HG02885 (cell line): ENCODE measurements around the gene LRP2.
"Not testable (repeated sequence)": the region's sequence is repeated elsewhere in the genome, so short reads cannot be mapped to it uniquely, and the experiment has no call there.

Experiments used
- ATAC-seq: cut with Tn5 transposase; IDR thresholded peaks from one replicate; pipeline ENCODE4 v1.9.1; 2021; ENCODE audit warnings: mild to moderate bottlenecking; ENCODE audit not compliant: unreplicated experiment, poor library complexity

LRP2 gene

DNA sequence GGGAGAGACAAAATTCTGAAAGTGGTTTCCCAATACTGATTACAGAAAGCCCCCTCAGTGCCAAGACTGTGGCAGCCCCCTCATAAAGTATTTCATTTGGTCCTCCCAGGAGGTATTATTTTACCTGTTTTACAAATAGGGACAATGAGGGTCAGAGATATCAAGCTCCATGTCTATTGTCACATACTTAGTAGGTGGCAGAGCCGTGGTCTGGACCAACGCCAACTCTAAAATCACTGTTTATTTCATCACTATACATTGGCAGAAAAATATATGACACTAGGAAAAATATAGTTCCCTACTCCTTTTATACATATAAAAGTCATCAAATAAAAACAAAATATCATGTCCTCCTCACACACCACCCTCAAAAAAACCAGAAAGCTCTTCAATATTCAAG lies 224.4 kb downstream of the LRP2 start:
- no peak for ATAC-seq

DNA sequence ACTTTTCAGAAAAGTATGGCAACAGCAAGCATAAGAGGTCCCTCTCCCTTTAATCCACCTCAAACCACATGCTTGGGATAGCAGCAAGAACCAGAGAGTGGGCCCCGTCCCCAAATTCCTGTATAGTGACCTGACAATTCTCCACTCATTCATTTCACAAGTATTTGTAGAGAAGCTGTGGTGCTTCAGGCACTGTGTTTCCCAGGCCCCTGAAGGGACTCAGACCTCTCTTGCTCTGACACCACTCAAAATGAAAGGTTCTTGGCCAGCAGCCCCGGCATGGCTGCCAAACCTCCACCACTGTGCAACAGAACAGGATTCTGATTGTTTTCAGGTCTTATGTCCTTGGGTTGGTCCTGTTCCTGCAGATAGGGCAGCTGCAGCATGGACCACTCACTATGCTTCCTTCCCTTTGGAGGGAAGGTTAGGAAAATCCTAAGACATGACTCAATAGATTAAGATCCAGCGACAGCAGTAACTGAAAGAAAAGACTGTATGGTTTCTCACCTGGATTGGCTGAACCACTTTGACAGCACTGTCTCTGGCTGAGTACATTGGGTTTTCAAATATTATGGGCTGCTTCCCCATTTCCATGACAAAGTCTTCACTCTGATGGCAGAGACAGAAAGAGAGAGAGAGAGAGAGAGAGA lies 225.3 kb downstream of the LRP2 start:
- ATAC-seq, result no peak

DNA sequence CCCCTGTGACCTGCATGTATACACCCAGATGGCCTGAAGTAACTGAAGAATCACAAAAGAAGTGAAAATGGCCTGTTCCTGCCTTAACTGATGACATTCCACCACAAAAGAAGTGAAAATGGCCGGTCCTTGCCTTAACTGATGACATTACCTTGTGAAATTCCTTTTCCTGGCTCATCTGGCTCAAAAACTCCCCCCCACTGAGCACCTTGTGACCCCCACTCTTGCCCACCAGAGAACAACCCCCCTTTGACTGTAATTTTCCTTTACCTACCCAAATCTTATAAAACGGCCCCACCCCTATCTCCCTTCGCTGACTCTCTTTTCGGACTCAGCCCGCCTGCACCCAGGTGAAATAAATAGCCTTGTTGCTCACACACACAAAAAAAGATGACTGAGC lies 225.9 kb downstream of the LRP2 start:
- not testable (repeated sequence) for ATAC-seq

DNA sequence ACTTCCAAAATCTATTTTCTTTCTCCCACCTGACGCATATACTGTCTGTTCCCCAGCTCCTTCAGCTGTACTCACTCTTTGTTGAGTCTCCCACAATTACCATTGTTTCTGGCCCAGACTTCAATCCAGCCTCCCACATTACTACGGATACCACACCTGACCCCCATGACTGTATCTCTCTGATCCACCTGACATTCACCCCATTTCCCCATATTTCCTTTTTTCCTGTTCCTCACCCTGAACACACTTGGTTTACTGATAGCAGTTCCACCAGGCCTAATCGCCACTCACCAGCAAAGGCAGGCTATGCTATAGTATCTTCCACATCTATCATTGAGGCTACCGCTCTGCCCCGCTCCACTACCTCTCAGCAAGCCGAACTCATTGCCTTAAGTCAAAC lies 228.1 kb downstream of the LRP2 start:
- ATAC-seq, result not testable (repeated sequence)

DNA sequence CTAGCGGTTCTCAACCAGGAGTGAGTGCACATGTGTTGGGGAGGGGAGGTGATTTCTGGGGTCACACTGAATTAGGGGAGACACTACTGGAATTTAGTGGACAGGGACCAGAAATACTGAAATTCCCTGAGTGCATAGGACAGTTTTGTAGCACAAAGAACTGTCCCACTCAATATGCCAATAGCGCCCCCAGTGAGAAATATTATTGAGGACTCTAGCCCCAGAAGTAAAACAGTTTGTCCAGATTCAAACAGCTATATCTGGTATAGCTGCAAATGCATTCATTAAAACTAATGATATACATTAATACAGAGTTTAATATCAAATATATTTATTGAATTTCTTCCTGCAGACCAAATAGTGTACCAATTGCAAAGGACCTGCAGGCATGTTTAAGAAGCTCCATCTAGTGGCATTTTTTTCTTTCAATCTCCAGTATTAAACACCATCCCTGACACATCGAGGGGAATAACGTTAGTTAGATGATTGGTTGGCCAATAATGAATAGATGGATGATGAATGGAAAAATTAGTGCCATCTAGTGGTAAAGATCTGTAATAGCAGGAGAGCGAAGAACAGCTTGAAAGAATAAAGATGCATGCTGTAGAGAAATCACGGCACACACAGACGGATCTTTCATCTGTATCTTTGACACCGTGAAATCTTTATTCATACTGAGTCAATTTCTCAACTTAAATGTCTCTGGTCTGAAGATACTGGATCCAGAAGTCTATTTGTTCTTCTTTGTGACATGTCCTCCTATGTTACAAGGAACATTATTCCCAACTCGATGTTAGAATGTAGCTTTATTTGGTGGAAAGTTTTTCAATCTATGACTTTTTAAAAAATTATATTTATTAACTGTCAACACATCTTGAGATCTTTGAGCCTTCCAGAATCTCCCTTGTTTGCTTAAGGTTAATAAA lies 230.5 kb downstream of the LRP2 start:
- peak; percentile 78 for ATAC-seq

DNA sequence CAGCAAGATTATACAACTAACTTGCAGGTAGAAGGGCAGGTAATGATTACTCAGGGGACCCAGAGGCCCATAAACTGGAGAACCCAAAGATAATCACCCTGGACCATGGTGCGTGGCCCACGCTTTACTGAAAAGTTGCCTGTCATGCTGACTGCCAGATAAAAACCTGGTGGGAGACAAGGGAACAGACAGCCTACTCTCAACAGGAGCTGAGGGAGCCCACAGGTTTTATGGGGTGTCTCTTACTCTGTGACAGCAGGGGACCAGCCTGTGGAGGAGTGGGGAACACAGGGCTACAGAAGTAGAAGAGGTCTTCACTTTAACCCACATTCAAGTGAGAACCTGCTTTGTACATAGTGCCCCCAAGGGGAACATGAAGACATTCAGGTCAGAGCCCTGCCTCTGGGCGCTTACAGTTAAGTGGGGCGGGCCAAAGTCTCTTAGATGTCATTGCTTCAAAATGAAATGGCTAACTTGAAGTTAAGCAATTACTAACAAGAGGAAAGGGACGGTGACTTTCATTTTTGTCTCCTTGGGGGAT lies 232.6 kb downstream of the LRP2 start:
- no peak for ATAC-seq

DNA sequence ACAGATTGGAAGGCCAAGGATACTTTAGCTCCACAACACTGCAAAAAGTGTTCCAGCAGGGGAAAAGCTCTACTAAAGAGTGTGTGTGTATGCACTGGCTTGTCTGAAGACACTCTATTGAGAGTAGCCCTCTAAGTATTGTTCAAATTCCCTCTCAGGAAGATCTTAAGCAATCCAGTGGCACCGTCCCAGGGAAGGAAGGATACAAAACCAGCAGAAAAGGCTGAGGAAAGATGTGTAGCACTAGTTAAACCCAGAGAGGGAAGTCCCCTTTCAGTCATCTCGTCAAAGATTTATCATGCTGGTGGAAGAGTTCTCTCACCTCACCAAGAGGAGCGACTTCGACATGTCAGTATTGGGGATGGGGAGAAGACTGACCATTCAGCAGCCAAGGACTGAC lies 242.5 kb downstream of the LRP2 start:
- no peak for ATAC-seq

DNA sequence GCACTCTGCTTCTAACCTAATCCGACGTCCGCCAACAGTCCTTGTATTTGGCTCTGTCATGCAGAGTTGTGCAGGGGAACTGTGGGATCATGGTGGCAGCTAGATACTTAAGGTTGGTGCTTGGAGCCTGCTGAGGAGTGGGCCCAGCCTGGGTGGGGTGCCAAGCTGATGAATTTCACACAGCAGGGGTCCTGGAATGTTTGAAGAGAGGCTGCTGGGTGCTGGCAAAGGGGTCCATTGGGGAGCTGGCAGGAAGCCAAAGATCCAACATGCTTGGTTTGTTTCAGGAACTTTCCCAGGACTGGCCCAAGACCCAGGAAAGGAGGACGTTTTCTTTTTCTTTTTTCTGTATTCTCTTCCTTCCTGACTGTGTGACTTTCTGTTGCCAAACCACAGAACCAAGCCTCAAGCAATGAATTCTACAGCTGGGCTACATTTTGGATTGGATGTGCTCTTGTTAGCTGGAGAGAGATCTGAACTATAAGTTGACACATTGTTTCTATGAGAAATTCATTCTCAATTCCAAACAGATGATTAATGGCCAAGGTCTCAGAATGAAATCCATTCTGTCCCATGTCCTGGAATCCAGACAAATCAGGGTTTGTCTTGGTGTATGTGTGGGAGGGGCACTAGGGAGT lies 243.1 kb downstream of the LRP2 start:
- no peak for ATAC-seq

DNA sequence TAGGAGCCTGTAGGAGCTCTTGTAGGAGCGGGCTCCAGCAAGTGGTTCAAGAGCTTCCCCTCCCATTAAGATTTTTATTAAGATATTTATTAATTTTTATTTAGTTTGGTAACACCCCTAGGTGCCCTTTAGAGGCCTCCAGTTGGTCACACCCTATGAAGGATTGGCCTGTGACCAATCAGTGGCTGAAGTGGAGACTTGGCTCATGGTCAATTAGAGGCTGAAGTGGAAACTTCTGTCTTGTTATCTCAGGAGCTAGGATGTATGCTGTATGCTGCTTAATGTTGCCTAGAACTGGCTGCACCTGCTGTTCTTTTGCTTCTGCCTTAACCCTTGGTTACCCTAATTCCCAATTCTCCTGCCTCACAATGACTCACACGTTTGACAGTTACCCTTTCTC lies 244.3 kb downstream of the LRP2 start:
- no peak for ATAC-seq

DNA sequence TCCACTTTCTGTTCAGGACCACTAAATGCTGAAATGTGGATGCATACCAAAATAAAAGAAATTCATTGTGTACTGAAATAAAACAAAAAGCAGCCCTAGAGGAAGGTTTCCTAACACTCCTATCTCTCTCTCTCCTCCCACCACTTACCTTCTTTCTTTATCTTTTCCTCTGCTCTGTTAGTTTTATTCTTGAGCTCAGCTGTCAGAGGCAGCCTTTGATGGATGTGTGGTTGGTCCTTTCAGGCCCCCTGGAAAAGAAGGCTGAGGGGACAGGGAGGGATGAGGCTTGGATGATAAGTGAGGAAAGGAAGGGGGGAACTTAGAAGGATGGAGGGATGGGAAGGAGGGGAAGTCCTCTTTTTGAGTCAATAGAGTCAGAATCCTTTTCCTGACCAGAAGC lies 245.3 kb downstream of the LRP2 start:
- ATAC-seq, result no peak

DNA sequence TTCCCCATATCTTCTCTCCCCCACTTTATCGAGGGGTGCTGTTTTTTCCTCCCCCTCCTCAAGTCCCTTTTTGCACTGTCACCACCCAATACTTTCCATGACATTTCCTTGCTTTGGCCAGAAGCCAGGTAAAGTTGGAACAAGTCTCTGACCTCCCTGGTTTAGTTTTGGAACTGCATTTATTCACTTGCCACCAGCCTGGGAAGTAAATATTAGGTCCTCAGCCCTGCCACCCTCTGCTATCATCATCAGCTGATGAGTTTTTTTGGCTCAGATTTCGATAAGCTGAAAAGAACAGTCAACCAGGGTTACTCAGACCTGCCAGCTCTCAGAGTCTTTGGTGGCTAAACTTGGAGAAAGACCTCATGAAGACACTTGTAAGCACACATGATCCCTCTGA lies 246.0 kb downstream of the LRP2 start:
- ATAC-seq, result no peak

DNA sequence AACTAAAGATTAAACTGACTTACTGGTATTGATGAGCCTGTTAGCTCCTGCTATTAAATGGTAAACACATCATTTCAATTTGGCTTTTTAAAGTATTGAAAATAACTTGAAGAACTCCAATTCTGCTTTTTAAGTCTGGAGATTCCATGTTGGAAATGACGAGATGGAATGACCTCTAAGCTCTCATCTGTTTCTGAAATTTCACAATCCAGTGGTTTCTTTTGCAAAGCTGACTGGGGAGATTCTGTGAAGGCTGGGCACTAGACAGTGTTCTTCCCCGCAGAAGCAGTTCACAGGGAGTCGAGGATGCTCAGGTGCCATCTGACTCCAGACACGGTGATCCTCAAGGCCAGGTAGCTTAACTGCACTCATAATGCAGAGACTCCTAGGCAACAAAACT lies 248.3 kb downstream of the LRP2 start:
- ATAC-seq, result no peak

DNA sequence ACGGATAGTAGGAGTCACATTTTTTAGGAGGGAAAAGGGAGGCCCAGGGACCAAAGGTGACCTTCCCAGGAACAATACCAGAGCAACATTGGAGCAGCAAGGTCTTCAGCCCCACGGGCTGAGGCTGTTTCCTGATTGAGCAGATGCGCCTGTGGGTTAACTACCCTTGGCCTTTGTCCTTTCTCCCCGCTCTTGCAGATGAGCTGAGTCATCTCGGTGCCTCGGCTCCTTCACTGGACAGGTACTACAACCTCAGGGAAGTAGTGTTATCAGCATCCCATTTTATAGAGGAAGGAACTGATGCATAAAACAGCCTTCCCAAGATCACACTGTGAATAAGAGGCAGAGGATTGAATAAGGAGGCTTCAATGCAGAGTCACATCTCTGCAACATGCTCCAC lies 249.5 kb downstream of the LRP2 start:
- ATAC-seq, result no peak

DNA sequence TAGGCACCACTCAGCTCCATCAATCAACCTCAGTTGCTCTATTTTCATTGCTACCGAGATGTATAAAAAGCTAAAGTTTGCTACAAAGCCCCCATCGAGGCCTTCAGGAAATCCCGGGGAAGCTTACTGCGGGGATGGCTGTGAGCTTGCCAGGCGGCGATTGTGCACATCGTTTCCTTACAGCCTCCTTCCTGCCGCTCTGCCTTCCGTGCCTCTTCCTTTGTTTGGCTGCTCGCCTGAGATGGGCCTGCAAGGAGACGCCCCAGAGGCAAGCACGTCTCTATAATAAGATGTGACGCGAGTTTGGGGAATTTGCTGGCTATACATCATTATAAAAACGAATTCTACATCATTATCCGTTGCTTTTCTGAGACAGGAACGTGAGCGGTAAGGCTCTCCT lies 251.4 kb downstream of the LRP2 start:
- no peak for ATAC-seq

DNA sequence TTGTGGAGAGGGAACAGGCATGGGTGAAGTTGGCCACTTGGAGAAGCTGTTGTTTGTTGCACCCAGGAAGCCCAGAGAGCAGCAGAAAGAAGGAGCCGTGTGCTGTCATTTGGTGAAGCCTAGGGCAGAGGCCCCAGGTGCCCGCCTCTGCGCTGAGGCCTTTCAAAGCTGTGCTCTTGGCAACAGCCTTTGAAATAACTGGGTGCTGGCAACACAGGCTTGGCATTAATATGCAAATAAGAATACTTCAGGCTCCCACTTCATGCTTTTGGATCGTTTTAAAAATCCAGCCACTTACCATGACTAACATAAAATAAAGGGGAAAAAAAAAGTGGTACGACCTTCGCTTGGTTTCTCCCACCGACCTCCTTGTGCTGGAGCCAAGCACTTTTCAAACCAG lies 251.9 kb downstream of the LRP2 start:
- ATAC-seq, result no peak

DNA sequence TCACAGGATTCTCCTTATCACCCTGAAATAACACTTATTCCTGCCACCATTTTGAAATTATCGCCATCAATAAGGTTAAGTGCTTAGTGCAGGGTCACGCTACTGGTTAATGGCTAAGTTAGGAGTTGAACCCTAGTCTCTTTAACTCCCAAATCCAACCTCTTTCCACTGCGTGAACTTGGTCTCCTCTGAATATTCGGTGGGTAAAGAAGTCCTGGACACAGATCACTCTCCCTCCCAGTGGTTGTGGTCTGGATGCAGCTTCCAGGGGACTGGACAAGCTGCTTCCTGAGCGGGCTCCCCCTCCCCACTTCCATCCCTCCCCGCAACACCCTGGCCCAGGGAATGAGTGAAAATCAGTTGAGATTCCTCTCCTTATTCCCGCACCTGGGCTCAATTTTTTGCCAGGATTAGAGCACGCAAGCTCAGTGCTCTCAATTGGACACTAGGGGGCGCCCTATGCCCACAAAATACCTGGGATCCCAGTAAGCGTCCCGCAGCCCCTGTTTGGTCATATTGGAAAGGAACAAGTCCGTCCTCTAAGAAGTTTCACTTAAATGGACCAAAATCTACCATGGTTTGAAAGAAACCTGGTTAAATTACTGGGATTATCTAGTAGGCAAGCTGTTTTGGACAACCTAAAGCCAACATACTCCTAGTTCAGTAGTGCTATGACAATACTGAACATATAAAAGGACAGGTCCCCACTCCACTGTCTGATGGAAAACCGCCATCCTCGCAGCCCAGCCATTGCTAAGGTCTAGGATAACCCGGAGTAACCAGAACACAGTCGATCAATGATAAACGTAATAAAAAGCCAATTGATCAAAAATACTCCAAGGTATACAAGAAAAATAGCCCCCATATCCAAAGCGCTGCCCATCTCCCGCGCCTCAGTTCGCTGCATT lies 252.6 kb downstream of the LRP2 start:
- peak; percentile 58 for ATAC-seq

DNA sequence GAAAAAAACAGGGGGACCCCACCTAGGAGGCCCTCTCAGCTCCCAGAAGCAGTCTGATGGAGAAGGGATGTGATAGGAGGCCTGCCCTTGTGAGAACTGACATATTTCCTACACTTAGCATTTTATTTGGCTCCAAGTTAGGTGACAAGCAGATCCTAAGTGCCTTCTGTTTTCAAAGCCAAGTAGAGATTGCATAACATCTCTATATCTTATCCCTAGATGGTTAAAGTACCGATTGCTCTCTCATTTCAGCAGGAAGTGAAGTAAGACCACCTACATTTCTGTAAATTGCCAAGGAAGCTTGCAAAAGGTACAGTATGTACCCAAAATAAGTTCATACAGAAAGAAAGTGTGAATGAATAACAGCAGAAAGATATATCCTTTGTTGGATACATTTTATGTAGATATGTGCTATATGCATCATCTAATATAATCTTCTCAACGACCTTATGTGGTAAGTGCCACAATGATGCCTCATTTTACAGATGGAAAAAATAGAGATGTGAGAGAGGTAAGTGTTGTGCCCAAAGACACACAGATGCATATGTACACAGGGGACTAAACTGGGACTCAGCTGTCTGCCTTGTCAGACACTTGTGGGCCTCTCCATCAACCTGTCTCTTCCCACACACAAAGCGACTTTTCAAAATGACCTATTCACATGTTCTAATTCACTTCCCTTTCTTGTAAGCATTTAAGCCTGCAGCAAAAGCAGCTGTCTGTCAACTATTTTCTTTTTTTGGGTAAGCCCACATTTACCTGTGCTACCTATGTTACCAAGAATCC lies 254.0 kb downstream of the LRP2 start:
- peak; percentile 55 for ATAC-seq

DNA sequence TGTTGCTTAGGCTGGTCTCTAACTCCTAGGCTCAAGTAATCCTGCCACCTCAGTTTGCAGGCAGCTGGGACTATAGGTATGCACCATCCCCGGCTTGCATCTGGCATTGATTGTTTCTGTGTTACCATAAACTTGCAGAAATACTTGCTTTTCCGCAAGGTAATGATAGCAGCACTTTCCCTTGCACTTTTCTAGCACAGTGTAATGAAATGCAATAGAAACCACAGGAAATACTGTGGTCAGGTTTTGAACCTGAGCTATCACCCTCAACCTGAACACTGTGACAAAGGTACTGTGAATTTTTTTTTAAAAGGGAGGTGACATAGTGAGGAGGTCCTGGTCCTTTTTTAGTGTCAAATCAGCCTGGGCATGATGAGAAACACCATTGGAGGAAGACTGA lies 254.7 kb downstream of the LRP2 start:
- ATAC-seq, result peak; percentile 69
